ENCODE data around the gene MUC5AC.

DNA sequence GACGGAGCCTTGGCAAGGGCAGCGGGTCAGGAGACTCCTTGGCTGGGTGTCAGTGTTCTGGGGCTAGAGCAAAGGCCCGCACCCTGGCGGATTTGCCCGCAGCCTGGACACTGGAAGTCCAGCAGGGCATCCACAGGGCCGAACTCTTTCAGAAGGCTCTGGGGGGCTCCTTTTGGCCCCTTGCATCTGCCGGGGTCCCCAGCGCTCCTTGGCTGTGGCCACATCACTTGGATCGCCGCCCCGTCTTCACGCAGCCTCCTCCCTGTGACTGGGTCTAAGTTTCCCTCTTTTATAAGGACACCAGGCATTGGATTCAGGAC, 20.0 kb downstream of the MUC5AC start:
- TF ChIP-seq, protein P1, sequence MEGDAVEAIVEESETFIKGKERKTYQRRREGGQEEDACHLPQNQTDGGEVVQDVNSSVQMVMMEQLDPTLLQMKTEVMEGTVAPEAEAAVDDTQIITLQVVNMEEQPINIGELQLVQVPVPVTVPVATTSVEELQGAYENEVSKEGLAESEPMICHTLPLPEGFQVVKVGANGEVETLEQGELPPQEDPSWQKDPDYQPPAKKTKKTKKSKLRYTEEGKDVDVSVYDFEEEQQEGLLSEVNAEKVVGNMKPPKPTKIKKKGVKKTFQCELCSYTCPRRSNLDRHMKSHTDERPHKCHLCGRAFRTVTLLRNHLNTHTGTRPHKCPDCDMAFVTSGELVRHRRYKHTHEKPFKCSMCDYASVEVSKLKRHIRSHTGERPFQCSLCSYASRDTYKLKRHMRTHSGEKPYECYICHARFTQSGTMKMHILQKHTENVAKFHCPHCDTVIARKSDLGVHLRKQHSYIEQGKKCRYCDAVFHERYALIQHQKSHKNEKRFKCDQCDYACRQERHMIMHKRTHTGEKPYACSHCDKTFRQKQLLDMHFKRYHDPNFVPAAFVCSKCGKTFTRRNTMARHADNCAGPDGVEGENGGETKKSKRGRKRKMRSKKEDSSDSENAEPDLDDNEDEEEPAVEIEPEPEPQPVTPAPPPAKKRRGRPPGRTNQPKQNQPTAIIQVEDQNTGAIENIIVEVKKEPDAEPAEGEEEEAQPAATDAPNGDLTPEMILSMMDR (IDR thresholded peaks at IDR 0.05 in 4 of 5, conservative IDR thresholded peaks at IDR 0.05 in 1 of 5): no peak
- TF ChIP-seq POLR2A (IDR thresholded peaks at IDR 0.05): no peak

All from gastrocnemius medialis (tissue), 4 donors.